ENCODE measurements around the gene LRRN2. TPM values are rescaled to one million over a fixed set of nuclear protein-coding genes. Genes with fewer than 3 reads are reported as not detected.
"Not testable (repeated sequence)": the region's sequence is repeated elsewhere in the genome, so short reads cannot be mapped to it uniquely, and the experiment has no call there.

Gene LRRN2
- total RNA-seq, 1 donor from 2014 or later: 3.9 TPM

GRCh38 chr1:204630132-204630905 is 55.2 kb downstream of the LRRN2 start:
- DNase-seq (ENCODE audit: low spot score in 2 of 2, unreplicated experiment in 2 of 2): no peak
- no peak for TF ChIP-seq CTCF (IDR thresholded peaks at IDR 0.05; ENCODE audit: unreplicated experiment)
- H3K27me3 Mint-ChIP-seq (ENCODE audit: low read depth): peaks cover 48% of the 10 kb centered on the region
- no peaks in the 10 kb centered on the region for H3K36me3 Mint-ChIP-seq
- peaks cover 18% of the 10 kb centered on the region for H3K4me1 Mint-ChIP-seq
- no peak overlapping the region for H3K4me3 Mint-ChIP-seq
- H3K27ac Mint-ChIP-seq: no peak overlapping the region
- peaks cover 5% of the 10 kb centered on the region for H3K9me3 Mint-ChIP-seq

GRCh38 chr1:204629459-204629858 is 56.1 kb downstream of the LRRN2 start:
- H3K36me3 Mint-ChIP-seq; H3K27ac Mint-ChIP-seq; H3K4me3 Mint-ChIP-seq; DNase-seq (ENCODE audit: low spot score in 2 of 2, unreplicated experiment in 2 of 2); H3K9me3 Mint-ChIP-seq: not testable (repeated sequence)
- Mint-ChIP-seq H3K4me1 (peaks cover 25% of the 10 kb centered on the region), H3K27me3 (ENCODE audit: low read depth) (peaks cover 43% of the 10 kb centered on the region)

- no peak for TF ChIP-seq CTCF (IDR thresholded peaks at IDR 0.05; ENCODE audit: unreplicated experiment)
- Mint-ChIP-seq H3K27ac (no peak overlapping the region), H3K4me3 (no peak overlapping the region), H3K4me1 (peaks cover 30% of the 10 kb centered on the region), H3K9me3 (peaks cover 5% of the 10 kb centered on the region), H3K36me3 (no peaks in the 10 kb centered on the region), H3K27me3 (ENCODE audit: low read depth) (peaks cover 38% of the 10 kb centered on the region)
- DNase-seq (ENCODE audit: low spot score in 2 of 2, unreplicated experiment in 2 of 2): no peak
Observed at GRCh38 chr1:204628868-204629267, 56.7 kb downstream of the LRRN2 start.

GRCh38 chr1:204627436-204627835 is 58.1 kb downstream of the LRRN2 start:
- Mint-ChIP-seq H3K27me3 (ENCODE audit: low read depth) (peaks cover 35% of the 10 kb centered on the region), H3K4me1 (peaks cover 41% of the 10 kb centered on the region), H3K27ac (no peak overlapping the region), H3K4me3 (no peak overlapping the region), H3K9me3 (peaks cover 5% of the 10 kb centered on the region), H3K36me3 (no peaks in the 10 kb centered on the region)
- DNase-seq (ENCODE audit: low spot score in 2 of 2, unreplicated experiment in 2 of 2): no peak
- no peak for TF ChIP-seq CTCF (IDR thresholded peaks at IDR 0.05; ENCODE audit: unreplicated experiment)

- no peak for TF ChIP-seq CTCF (IDR thresholded peaks at IDR 0.05; ENCODE audit: unreplicated experiment)
- Mint-ChIP-seq H3K27me3 (ENCODE audit: low read depth) (peaks cover 32% of the 10 kb centered on the region), H3K4me3 (no peak overlapping the region), H3K27ac (no peak overlapping the region), H3K4me1 (peaks cover 41% of the 10 kb centered on the region), H3K36me3 (no peaks in the 10 kb centered on the region), H3K9me3 (peaks cover 5% of the 10 kb centered on the region)
- DNase-seq (ENCODE audit: low spot score in 2 of 2, unreplicated experiment in 2 of 2): no peak
Observed at GRCh38 chr1:204626381-204626780, 59.2 kb downstream of the LRRN2 start.

- H3K36me3 Mint-ChIP-seq: no peaks in the 10 kb centered on the region
- H3K27ac Mint-ChIP-seq: peak overlapping the region; percentile 25
- no peak for TF ChIP-seq CTCF (IDR thresholded peaks at IDR 0.05; ENCODE audit: unreplicated experiment)
- H3K4me1 Mint-ChIP-seq: peaks cover 32% of the 10 kb centered on the region
- no peak overlapping the region for H3K4me3 Mint-ChIP-seq
- peak in 1 of 2 experiments; percentile 45 for DNase-seq (ENCODE audit: low spot score in 2 of 2, unreplicated experiment in 2 of 2)
- peaks cover 5% of the 10 kb centered on the region for H3K9me3 Mint-ChIP-seq
- H3K27me3 Mint-ChIP-seq (ENCODE audit: low read depth): peaks cover 35% of the 10 kb centered on the region
Observed at GRCh38 chr1:204624631-204625216, 60.8 kb downstream of the LRRN2 start.

All from mesothelial cell of epicardium (in vitro differentiated cells).